ENCODE results near the gene TEX35. TPM values are rescaled to one million over a fixed set of nuclear protein-coding genes. Genes with fewer than 3 reads are reported as not detected.

The TEX35 gene
- polyA plus RNA-seq, 3 donors, result not detected

DNA sequence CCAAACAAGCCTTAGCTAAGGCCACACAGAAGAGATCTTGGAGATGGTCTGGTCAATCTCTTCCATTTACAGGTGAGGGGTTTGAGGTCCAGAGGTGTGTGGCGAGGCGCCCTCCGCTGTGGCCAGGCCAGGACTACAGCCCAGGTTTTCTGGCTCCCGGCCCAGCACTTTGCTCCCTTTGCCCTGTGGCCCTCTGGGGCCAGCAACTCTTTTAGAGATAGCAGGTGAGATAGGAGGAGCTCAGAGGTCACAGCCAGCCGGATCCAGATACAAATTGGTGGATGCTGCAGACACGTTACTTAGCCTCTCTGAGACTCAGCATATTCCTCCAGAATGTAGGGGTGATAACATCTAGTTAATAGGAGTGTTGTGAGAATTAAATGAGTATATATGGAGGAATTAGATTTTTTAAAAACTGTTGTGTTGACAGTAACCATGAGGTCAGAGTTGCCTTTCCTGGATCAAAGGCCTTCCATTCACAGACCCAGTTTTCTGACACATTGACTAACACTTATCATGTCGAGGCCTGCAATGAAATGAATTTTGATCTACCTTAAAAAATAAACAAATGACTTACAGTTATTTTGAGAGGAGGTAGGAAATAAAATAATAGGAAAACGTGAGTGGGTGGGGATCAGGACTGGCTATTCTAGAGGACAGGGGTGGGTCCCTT lies 16.6 kb downstream of the TEX35 start:
- no peak overlapping the region for H3K4me3 Mint-ChIP-seq
- no peak overlapping the region for H3K9ac ChIP-seq (ENCODE audit: insufficient read depth, low read length, poor library complexity, severe bottlenecking)
- TF ChIP-seq CTCF (IDR thresholded peaks at IDR 0.05), result no peak
- H4K20me1 ChIP-seq (ENCODE audit: insufficient read depth, low read length), result no peaks in the 10 kb centered on the region
- H3K27me3 ChIP-seq (ENCODE audit: control insufficient read depth in 2 of 2, insufficient read depth in 2 of 2, low read length in 2 of 2), result no peaks in the 10 kb centered on the region
- no peak for DNase-seq
- no peaks in the 10 kb centered on the region for H3K9me3 ChIP-seq (replicated peaks in 1 of 2; ENCODE audit: control insufficient read depth in 1 of 2, insufficient read depth in 1 of 2, low read length in 2 of 2)
- WGBS (ENCODE audit: insufficient coverage), result 92% methylated on average over 6 of the region's 8 CpGs
- no peak overlapping the region for H3K27ac Mint-ChIP-seq
- H3K36me3 ChIP-seq (replicated peaks in 1 of 2; ENCODE audit: control insufficient read depth in 1 of 2, insufficient read depth in 2 of 2, low read length in 2 of 2), result no peaks in the 10 kb centered on the region
- peaks cover 0 to 3% of the 10 kb centered on the region in 2 donors for H3K4me1 ChIP-seq (ENCODE audit: control insufficient read depth in 1 of 2, insufficient read depth in 2 of 2, low read length in 2 of 2)
- H3K27me3 Mint-ChIP-seq (ENCODE audit: low read depth in 3 of 3), result peaks cover 0 to 3% (median 2%) of the 10 kb centered on the region in 3 donors
- intact Hi-C loops (cut with micrococcal nuclease), result loop anchor here in 1 of 2 donors (5.0 to 10.0 kb wide), 2 partner anchors 473 to 845 kb away; no protein-coding TSS in a partner anchor
- H3K79me2 ChIP-seq (ENCODE audit: insufficient read depth, low read length), result no peaks in the 10 kb centered on the region
- no peak overlapping the region for H3K27ac ChIP-seq (ENCODE audit: low read depth in 1 of 2, low read length in 2 of 2)
- H3K4me1 Mint-ChIP-seq, result peaks cover 8% of the 10 kb centered on the region
- H3K4me3 ChIP-seq (replicated peaks in 1 of 3; ENCODE audit: low read depth in 2 of 3, low read length in 3 of 3), result no peak overlapping the region
- no peak overlapping the region for H3K4me2 ChIP-seq (replicated peaks; ENCODE audit: extremely low read depth, low read length, poor library complexity, severe bottlenecking)
- no peaks in the 10 kb centered on the region for H3K36me3 Mint-ChIP-seq
- H2AFZ ChIP-seq (ENCODE audit: insufficient read depth, low read depth, low read length, poor library complexity, severe bottlenecking), result no peak overlapping the region
- H3K9me3 Mint-ChIP-seq, result peaks cover 0 to 1% (median 0%) of the 10 kb centered on the region in 7 donors

DNA sequence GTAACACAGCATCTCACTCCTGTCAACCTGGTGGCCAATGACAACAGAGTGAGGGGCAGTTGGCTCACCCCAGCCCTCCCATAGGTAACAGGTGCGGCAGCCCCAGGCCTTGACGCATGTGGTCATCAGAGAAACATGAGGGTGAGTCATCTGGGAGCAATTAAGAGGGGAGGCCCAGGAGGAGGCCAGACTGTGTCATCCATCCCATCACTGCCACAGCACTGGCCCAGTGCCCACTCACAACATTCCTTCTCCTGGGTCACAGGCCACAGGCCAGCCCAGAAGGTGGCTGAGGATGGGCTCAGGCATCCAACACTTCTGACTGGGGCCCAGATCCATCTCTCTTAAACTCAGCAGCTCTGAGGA lies 17.1 kb downstream of the TEX35 start:
- Histone ChIP-seq H3K79me2 (ENCODE audit: insufficient read depth, low read length) (no peaks in the 10 kb centered on the region), H2AFZ (ENCODE audit: insufficient read depth, low read depth, low read length, poor library complexity, severe bottlenecking) (no peak overlapping the region)
- no CpG with 5 or more reads among the region's 2 CpGs for WGBS (ENCODE audit: insufficient coverage)

More for the DNA sequence above, 17.1 kb downstream of the TEX35 start:
- H3K4me1 Mint-ChIP-seq, result peaks cover 8% of the 10 kb centered on the region
- no peak overlapping the region for H3K4me3 Mint-ChIP-seq
- Histone ChIP-seq H3K9ac (ENCODE audit: insufficient read depth, low read length, poor library complexity, severe bottlenecking) (no peak overlapping the region), H3K4me2 (replicated peaks; ENCODE audit: extremely low read depth, low read length, poor library complexity, severe bottlenecking) (no peak overlapping the region), H3K36me3 (replicated peaks in 1 of 2; ENCODE audit: control insufficient read depth in 1 of 2, insufficient read depth in 2 of 2, low read length in 2 of 2) (no peaks in the 10 kb centered on the region), H3K27ac (ENCODE audit: low read depth in 1 of 2, low read length in 2 of 2) (no peak overlapping the region), H3K9me3 (replicated peaks in 1 of 2; ENCODE audit: control insufficient read depth in 1 of 2, insufficient read depth in 1 of 2, low read length in 2 of 2) (no peaks in the 10 kb centered on the region), H3K27me3 (ENCODE audit: control insufficient read depth in 2 of 2, insufficient read depth in 2 of 2, low read length in 2 of 2) (no peaks in the 10 kb centered on the region), H4K20me1 (ENCODE audit: insufficient read depth, low read length) (no peaks in the 10 kb centered on the region), H3K4me3 (replicated peaks in 1 of 3; ENCODE audit: low read depth in 2 of 3, low read length in 3 of 3) (no peak overlapping the region), H3K4me1 (ENCODE audit: control insufficient read depth in 1 of 2, insufficient read depth in 2 of 2, low read length in 2 of 2) (peaks cover 0 to 3% of the 10 kb centered on the region in 2 donors)
- peaks cover 0 to 3% (median 0%) of the 10 kb centered on the region in 7 donors for H3K9me3 Mint-ChIP-seq
- TF ChIP-seq CTCF (IDR thresholded peaks at IDR 0.05), result no peak
- no peak for DNase-seq
- intact Hi-C loops (cut with micrococcal nuclease), result loop anchor here in 1 of 2 donors (5.0 to 10.0 kb wide), 2 partner anchors 472 to 845 kb away; no protein-coding TSS in a partner anchor
- H3K27me3 Mint-ChIP-seq (ENCODE audit: low read depth in 3 of 3), result peaks cover 0 to 2% (median 2%) of the 10 kb centered on the region in 3 donors
- no peaks in the 10 kb centered on the region for H3K36me3 Mint-ChIP-seq
- no peak overlapping the region for H3K27ac Mint-ChIP-seq

All from CD14-positive monocyte (primary cell).